ENCODE measurements around the gene NME2.

The NME2 gene

GRCh38 chr17:51197754-51198153 lies 31.5 kb downstream of the NME2 start:
- in situ Hi-C loops (cut with MboI; ENCODE audit: low sequenced_read_pairs), result no loop called here

- in situ Hi-C loops (cut with MboI; ENCODE audit: low sequenced_read_pairs), result no loop called here
Observed at GRCh38 chr17:51200295-51200694, 34.1 kb downstream of the NME2 start.

GRCh38 chr17:51200846-51201245 lies 34.6 kb downstream of the NME2 start:
- in situ Hi-C loops (cut with MboI; ENCODE audit: low sequenced_read_pairs), result no loop called here

DNA sequence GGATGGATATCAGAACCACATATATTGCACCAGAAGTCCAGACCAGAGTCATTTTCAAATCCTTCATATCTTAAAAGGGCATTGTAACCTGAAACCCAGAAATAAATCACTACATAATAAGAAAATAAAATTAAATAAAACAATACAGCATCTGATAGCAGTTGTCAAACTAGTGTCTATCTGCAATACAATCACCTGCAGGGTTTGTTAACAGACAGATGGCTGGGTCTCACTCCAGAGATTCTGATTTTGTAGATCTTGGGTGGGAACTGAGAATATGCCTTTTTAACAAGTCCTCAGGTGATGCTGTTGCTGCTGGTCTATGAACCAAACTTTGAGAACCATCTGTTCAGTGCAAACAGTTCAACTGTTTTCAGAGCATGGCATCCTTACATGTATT lies 37.6 kb downstream of the NME2 start:
- in situ Hi-C loops (cut with MboI; ENCODE audit: low sequenced_read_pairs), result no loop called here

GRCh38 chr17:51214920-51215319 lies 48.7 kb downstream of the NME2 start:
- in situ Hi-C loops (cut with MboI; ENCODE audit: low sequenced_read_pairs), result no loop called here

GRCh38 chr17:51217946-51218345 lies 51.7 kb downstream of the NME2 start:
- in situ Hi-C loops (cut with MboI; ENCODE audit: low sequenced_read_pairs), result no loop called here

DNA sequence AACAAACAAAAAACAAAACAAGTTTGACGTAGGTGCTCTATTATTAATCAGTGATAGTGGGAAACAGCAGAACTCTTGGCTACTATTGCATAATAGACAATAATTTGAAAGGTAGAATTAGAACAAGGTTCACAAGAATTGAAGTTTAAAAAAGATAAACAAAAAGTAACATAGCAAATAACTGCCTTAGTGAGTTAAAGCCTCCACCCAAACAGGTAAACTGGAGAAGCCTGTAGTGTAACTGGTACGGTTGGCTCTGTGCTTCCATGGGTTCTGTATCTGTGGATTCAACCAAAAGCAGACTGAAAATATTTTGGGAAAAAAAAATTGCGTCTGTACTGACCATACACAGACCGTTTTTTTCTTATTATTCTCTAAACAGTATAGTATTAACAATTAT lies 55.1 kb downstream of the NME2 start:
- in situ Hi-C loops (cut with MboI; ENCODE audit: low sequenced_read_pairs), result no loop called here
